LHCN-M2 (cell line): ENCODE results near the gene CERS6. TPM values are rescaled to one million over a fixed set of nuclear protein-coding genes. Genes with fewer than 3 reads are reported as not detected.
A peak's percentile ranks its signal among the peaks of the same experiment; 100 is the strongest.
"Not testable (repeated sequence)": the region's sequence is repeated elsewhere in the genome, so short reads cannot be mapped to it uniquely, and the experiment has no call there.

Source experiments
- DNase-seq: peaks from one replicate; pipeline ENCODE4 v3.0.0-alpha.2; 2012; ENCODE audit warnings: low read depth
- total RNA-seq: library from RNA; depleted of rRNA; stranded (reverse); fragments of >200 nt; gene quantifications from 2 replicates; pipeline ENCODE4 v1.2.3, GENCODE V29; 2014

Gene CERS6
- total RNA-seq, 1 experiment from 2014 or later: 47.2 TPM

GRCh38 chr2:168500516-168500915, 44.4 kb downstream of the CERS6 start:
- peak; percentile 84 for DNase-seq

GRCh38 chr2:168501466-168502065, 45.5 kb downstream of the CERS6 start:
- peak; percentile 50 for DNase-seq

DNA sequence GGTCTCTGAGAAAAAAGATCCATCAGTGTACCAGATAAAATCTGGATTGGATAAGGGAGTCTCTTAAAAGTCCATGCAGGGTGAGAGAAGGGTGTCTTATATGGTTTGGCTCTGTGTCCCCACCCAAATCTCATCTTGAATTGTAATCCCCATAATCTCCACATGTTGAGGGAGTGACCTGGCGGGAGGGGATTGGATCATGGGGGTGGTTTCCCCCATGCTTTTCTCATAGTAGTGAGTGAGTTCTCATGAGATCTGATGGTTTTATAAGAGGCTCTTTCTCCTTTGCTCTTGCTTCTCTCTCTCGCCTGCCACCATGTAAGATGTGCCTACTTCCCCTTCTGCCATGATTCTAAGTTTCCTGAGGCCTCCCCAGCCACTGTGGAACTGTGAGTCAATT, 46.8 kb downstream of the CERS6 start:
- not testable (repeated sequence) for DNase-seq

DNA sequence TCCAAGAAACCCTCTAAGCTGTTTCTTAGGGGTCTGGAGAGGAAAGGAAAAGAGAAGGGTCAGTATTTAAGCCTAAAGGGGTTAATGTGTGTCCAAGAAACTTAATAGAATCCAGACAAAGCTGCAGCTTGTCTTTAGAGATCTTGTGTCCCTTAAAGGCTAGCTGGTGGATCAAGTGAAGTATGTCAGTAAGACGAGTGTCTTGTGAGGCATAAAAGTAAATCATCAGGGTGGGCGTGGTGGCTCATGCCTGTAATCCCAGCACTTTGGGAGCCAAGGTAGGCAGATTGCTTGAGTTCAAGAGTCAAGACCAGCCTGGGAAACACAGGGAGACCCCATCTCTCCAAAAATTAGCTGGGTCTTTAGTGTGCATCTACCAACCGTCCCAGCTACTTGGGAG, 47.8 kb downstream of the CERS6 start:
- no peak for DNase-seq

DNA sequence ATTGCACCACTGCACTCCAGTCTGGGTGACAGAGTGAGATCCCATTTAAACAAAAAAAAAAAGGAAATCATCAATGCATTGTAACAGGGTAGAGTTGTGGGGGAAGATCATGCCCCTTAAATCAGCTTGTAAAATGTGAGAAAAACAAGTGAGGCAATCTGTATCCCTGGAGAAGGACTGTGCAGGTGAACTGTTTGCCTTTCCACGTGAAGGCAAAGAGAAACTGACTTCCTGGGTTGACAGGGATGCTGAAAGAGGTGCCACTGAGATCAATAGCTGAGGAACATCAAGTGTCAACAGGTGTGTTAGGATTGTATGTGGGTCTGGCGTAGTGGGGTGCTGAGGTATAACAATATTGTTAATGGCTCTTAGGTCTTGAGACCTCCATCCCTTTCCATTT, 48.3 kb downstream of the CERS6 start:
- DNase-seq: no peak

DNA sequence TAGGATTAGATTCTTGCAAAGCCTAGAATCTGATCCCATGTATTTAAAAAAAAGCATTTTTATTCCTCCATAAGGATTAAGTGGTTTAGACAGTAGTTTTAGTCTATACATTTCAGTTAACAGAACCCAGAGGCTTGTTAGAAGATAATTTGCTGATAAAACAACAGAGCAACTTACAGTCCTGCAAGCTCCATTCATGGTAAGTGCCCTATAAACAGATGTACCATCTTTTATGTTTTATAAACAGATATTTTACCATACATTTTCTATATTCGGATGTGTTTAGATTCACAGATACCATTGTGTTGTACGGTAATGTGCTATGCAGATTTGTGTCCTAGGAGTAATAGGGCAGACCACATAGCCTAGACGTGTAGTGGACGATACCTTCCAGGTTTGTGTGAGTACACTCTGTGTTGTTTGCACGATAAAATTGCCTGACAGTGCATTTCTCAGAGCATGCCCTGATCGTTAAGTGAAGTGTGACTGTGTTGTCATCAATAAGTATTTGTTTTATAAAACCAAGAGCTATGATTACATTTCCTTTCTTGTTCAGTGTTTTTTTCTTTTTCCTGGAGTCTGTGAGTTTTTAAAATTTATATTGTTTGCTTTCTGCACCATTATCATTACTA, 54.2 kb downstream of the CERS6 start:
- DNase-seq: no peak

GRCh38 chr2:168514692-168515091, 58.6 kb downstream of the CERS6 start:
- no peak for DNase-seq

GRCh38 chr2:168515502-168515901, 59.4 kb downstream of the CERS6 start:
- peak; percentile 89 for DNase-seq

GRCh38 chr2:168517816-168518215, 61.7 kb downstream of the CERS6 start:
- DNase-seq: peak; percentile 48

- peak; percentile 92 for DNase-seq
These were observed 62.5 kb downstream of the CERS6 start for GRCh38 chr2:168518555-168519066.

DNA sequence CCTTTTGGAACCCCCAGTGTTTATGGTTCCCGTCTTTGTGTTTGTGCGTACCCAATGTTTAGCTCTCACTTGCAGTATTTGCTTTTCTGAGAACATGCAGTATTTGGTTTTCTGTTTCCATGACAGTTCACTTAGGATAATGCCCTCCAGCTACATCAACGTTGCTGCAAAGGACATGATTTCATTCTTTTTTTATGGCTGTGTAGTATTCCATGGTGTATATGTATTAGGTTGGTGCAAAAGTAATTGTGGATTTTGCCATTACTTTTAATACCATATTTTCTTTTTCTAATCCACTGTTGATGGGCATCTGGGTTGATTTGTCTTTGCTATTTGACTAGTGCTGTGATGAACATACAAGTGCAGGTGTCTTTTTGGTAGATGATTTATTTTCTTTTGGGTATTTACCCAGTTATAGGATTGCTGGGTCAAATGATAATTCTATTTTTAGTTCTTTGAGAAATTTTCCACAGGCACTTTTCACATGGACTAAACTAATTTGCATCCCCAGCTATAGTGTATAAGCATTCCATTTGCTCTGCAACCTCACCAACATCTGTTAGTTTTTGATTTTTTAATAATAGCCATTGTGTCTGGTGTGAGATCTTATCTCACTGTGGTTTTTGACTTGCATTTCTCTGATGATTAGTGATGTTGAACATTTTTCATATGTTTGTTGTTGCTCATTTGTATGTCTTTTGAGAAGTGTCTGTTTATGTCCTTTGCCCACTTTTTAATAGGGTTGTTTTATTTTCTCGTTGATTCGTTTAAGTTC, 63.6 kb downstream of the CERS6 start:
- no peak for DNase-seq

DNA sequence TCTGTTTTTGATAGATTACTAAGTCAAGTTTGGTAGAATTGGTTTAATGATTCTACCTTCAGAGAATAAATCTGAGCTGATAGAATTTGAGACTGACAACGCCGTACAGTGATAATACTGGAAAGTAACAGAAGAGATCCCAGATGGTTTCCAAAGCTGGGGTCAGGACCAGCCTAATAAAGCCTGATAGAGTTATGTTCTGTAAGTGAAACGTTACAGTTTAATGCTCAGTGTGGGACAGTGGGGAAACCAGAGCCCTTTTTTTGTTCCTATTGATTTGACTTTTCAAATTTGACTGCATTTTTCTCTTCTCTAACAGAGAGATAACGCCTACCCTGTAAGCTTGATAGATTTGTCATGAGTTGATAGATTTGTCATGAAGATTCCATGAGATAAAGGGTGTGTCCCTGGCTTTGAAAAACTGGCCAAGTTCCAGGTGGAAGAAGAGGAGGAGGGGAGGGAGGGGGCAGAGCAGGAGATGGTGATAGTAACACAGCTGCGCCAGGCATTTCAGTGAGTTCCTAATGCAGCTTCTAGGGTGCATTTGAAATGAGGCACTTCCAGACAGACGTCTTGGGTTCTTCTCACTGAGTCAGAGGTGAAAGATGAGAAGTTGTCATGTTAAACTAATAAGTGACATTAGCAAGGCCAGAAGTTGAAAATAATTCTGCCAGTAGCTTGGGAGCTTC, 65.1 kb downstream of the CERS6 start:
- DNase-seq: peak; percentile 49

GRCh38 chr2:168522446-168522845, 66.4 kb downstream of the CERS6 start:
- no peak for DNase-seq

DNA sequence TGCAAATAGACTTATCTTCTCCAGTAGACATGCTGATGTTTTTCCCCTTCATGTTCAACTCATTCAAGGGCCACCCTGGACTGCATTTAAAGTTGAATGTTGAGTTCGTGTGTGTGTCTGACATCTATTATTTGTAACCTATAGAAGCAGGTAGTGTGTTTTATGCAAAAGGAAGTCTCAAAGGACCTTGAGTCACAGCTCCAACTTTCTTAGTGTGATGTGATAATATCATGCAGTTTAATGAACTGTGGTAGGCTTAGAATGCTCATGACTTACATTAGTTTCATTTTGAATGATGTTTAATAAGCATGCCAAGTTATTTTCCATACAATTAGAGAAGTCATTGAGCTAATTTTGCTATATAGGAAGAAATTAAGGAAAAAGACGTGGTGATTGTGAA, 67.9 kb downstream of the CERS6 start:
- no peak for DNase-seq

GRCh38 chr2:168525020-168525419, 68.9 kb downstream of the CERS6 start:
- no peak for DNase-seq

DNA sequence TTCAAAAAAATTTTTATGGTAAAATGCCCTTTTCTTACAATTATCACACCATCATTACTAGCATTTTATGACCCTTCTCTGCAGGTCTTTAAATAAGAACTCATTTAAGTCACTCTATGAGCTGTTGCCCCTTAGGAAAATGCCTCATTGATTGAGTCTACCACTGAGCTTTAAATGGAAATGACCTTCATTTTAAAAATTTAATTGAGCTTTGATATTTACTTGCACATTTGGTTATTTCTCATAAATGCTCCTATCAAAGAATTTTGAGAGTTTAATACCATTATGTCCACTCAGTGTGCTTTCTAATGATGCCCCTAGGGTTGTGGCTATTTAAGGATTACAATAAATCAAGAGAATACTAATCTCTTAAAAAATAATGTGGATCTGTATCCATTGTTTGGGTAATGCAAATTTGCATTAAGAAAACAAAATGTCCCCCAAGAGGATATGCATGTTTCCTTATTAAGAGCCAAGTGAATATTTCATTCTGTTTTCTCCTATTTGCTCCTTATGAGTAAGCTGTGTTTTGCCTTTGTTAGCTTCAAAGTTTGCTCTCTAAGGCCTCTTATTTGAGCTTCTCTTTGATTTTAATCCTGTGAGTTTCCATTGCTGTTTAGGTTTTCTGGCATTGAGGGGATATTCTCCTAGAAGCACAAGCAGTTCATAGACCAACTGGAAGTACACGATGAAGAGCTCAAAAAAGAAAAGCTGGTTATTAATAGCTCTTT, 69.8 kb downstream of the CERS6 start:
- no peak for DNase-seq

- DNase-seq: peak; percentile 42
These were observed 70.6 kb downstream of the CERS6 start for GRCh38 chr2:168526641-168527040.

DNA sequence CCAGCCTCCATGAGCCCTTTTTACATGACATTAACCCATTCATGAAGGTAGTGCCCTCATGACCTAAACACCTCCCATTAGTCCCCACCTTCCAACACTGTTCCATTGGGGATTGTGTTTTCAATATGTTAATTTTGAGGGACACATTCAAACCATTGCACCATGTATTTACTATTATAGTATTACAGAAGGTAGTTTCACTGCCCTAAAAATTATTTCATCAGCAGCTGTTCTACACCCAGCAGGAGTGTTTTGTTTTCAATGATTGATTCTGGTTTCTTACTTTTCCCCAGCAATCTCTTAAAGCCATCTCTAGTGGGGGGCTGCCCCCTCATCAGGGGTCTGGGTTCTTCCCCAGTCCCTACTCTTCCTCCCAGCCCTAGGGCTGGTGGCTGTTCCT, 71.9 kb downstream of the CERS6 start:
- no peak for DNase-seq

- peak; percentile 61 for DNase-seq
These were observed 72.4 kb downstream of the CERS6 start for GRCh38 chr2:168528469-168528868.

DNA sequence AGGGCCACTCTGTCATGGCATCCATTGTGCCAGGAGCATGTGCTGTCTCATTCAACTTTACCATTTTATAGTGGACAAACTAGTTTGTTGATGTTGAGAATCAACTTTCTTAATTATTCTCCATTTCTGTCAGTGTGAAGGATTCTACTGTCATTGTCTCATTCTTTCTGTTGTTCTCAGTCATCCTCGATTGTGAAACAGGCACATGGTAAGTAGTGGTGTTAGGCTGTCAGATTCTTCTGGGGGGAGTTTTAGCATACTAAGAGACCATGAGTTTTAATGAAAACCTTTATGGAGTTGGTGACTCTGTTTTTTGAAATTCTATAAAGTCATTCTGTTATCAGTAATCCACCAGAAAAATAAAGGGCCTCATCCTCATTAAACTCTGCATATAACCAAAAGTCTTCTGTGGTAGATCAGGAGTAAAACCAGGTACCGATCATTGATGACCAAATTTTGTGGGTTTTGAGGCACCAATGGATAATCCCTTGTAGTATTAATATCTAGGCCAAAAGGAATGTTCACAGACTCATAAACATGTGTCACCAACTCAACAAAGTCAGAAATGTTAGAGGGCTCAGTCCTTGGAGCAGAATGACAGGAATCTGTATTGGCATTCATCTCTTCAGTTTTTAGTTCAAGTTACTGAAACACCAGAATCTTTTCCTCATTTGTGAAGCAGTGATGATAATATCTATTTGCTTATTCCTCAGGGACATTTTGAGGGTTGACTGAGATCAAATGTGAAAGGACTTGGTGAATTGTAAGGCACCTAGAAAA, 73.2 kb downstream of the CERS6 start:
- peak; percentile 52 for DNase-seq
